Fibroblast of gingiva (primary cell): ENCODE measurements around the gene SCYL3.
"Not testable (repeated sequence)": the region's sequence is repeated elsewhere in the genome, so short reads cannot be mapped to it uniquely, and the experiment has no call there.

Experiments used
- DNase-seq: peaks from one replicate; pipeline ENCODE4 v3.0.0-alpha.2; 2011; ENCODE audit warnings: low read depth

The SCYL3 gene

GRCh38 chr1:169814265-169814664 is 79.4 kb downstream of the SCYL3 start:
- DNase-seq: no peak

- no peak for DNase-seq
Observed at GRCh38 chr1:169812131-169812530, 81.6 kb downstream of the SCYL3 start.

GRCh38 chr1:169811418-169812035 is 82.2 kb downstream of the SCYL3 start:
- not testable (repeated sequence) for DNase-seq

- DNase-seq: peak; percentile 9
Observed at GRCh38 chr1:169809370-169810095, 84.2 kb downstream of the SCYL3 start.

- DNase-seq: no peak
Observed at GRCh38 chr1:169804941-169805340, 88.8 kb downstream of the SCYL3 start.

GRCh38 chr1:169802888-169803287 is 90.8 kb downstream of the SCYL3 start:
- DNase-seq: no peak
